SJCRH30 (cell line): ENCODE data around the gene GLIS1. TPM values are rescaled to one million over a fixed set of nuclear protein-coding genes. Genes with fewer than 3 reads are reported as not detected.

Experiments used
- DNase-seq, 2 experiments: peaks; one replicate each; pipeline ENCODE4 v3.0.0-alpha.2; 2015 to 2020
- H3K27ac ChIP-seq: fragments of 250-450 bp; sonication (Bioruptor Pico); 2 replicates; pipeline ENCODE4 v1.5.1; 2020; ENCODE audit warnings: mild to moderate bottlenecking, moderate library complexity
- H3K27me3 ChIP-seq: fragments of 250-450 bp; sonication (Bioruptor Pico); 2 replicates; pipeline ENCODE4 v1.5.1; 2020; ENCODE audit warnings: mild to moderate bottlenecking, moderate library complexity
- H3K36me3 ChIP-seq: fragments of 250-450 bp; sonication (Bioruptor Pico); 2 replicates; pipeline ENCODE4 v1.5.1; 2020; ENCODE audit warnings: mild to moderate bottlenecking, moderate library complexity
- H3K4me1 ChIP-seq: fragments of 250-450 bp; sonication (Bioruptor Pico); 2 replicates; pipeline ENCODE4 v1.5.1; 2020; ENCODE audit warnings: mild to moderate bottlenecking, moderate library complexity
- H3K4me3 ChIP-seq: fragments of 250-450 bp; sonication (Bioruptor Pico); 2 replicates; pipeline ENCODE4 v1.5.1; 2020; ENCODE audit warnings: mild to moderate bottlenecking, moderate library complexity
- H3K9me3 ChIP-seq: fragments of 250-450 bp; sonication (Bioruptor Pico); replicated peaks from 2 replicates; pipeline ENCODE4 v1.5.1; 2020; ENCODE audit warnings: mild to moderate bottlenecking, moderate library complexity
- total RNA-seq: library from RNA; depleted of rRNA; stranded (reverse); fragments of >200 nt; shearing (Covaris generic); gene quantifications from 2 replicates; pipeline ENCODE4 v1.2.3, GENCODE V29; 2014

Gene GLIS1
- total RNA-seq, 1 experiment from 2014 or later, result not detected

GRCh38 chr1:53731779-53732305 is 7.1 kb downstream of the GLIS1 start:
- Histone ChIP-seq H3K27me3 (peaks cover 9% of the 10 kb centered on the region; the same call in 1 of the 2 replicates), H3K4me1 (peaks cover 11% of the 10 kb centered on the region), H3K36me3 (no peaks in the 10 kb centered on the region), H3K4me3 (no peak overlapping the region), H3K9me3 (no peaks in the 10 kb centered on the region), H3K27ac (no peak overlapping the region)
- DNase-seq, result no peak

- H3K9me3 ChIP-seq, result no peaks in the 10 kb centered on the region
- H3K4me1 ChIP-seq, result peaks cover 11% of the 10 kb centered on the region
- no peak overlapping the region for H3K4me3 ChIP-seq
- H3K27me3 ChIP-seq, result peaks cover 9% of the 10 kb centered on the region; the same call in 1 of the 2 replicates
- H3K27ac ChIP-seq, result no peak overlapping the region
- no peak for DNase-seq
- H3K36me3 ChIP-seq, result no peaks in the 10 kb centered on the region
Observed at GRCh38 chr1:53731043-53731600, 7.8 kb downstream of the GLIS1 start.

- Histone ChIP-seq H3K36me3 (no peaks in the 10 kb centered on the region), H3K4me3 (no peak overlapping the region), H3K4me1 (peaks cover 11% of the 10 kb centered on the region), H3K27ac (no peak overlapping the region), H3K9me3 (no peaks in the 10 kb centered on the region), H3K27me3 (peaks cover 11% of the 10 kb centered on the region)
- no peak for DNase-seq
Observed at GRCh38 chr1:53730224-53730865, 8.6 kb downstream of the GLIS1 start.

- H3K4me1 ChIP-seq, result peaks cover 5% of the 10 kb centered on the region
- H3K9me3 ChIP-seq, result no peaks in the 10 kb centered on the region
- DNase-seq, result no peak
- H3K36me3 ChIP-seq, result no peaks in the 10 kb centered on the region
- H3K4me3 ChIP-seq, result no peak overlapping the region
- peaks cover 14% of the 10 kb centered on the region for H3K27me3 ChIP-seq
- no peak overlapping the region for H3K27ac ChIP-seq
Observed at GRCh38 chr1:53729456-53730223, 9.3 kb downstream of the GLIS1 start.

GRCh38 chr1:53728702-53729455 is 10.1 kb downstream of the GLIS1 start:
- H3K4me1 ChIP-seq, result no peaks in the 10 kb centered on the region
- peaks cover 14% of the 10 kb centered on the region for H3K27me3 ChIP-seq
- H3K36me3 ChIP-seq, result no peaks in the 10 kb centered on the region
- no peak for DNase-seq
- no peak overlapping the region for H3K27ac ChIP-seq
- H3K9me3 ChIP-seq, result no peaks in the 10 kb centered on the region
- H3K4me3 ChIP-seq, result no peak overlapping the region

GRCh38 chr1:53728196-53728595 is 10.8 kb downstream of the GLIS1 start:
- H3K27me3 ChIP-seq, result peaks cover 14% of the 10 kb centered on the region
- no peak overlapping the region for H3K4me3 ChIP-seq
- no peak overlapping the region for H3K27ac ChIP-seq
- DNase-seq, result no peak
- no peaks in the 10 kb centered on the region for H3K4me1 ChIP-seq
- no peaks in the 10 kb centered on the region for H3K36me3 ChIP-seq
- no peaks in the 10 kb centered on the region for H3K9me3 ChIP-seq

- no peak for DNase-seq
- no peaks in the 10 kb centered on the region for H3K9me3 ChIP-seq
- H3K36me3 ChIP-seq, result no peaks in the 10 kb centered on the region
- H3K4me3 ChIP-seq, result no peak overlapping the region
- no peak overlapping the region for H3K27ac ChIP-seq
- no peaks in the 10 kb centered on the region for H3K4me1 ChIP-seq
- peaks cover 14% of the 10 kb centered on the region for H3K27me3 ChIP-seq
Observed at GRCh38 chr1:53727461-53728092, 11.4 kb downstream of the GLIS1 start.

- no peaks in the 10 kb centered on the region for H3K4me1 ChIP-seq
- no peak for DNase-seq
- H3K4me3 ChIP-seq, result no peak overlapping the region
- H3K36me3 ChIP-seq, result no peaks in the 10 kb centered on the region
- H3K27ac ChIP-seq, result no peak overlapping the region
- H3K27me3 ChIP-seq, result peaks cover 7% of the 10 kb centered on the region
- H3K9me3 ChIP-seq, result no peaks in the 10 kb centered on the region
Observed at GRCh38 chr1:53726009-53726600, 12.9 kb downstream of the GLIS1 start.

GRCh38 chr1:53725238-53725689 is 13.7 kb downstream of the GLIS1 start:
- peaks cover 7% of the 10 kb centered on the region for H3K27me3 ChIP-seq
- H3K4me1 ChIP-seq, result no peaks in the 10 kb centered on the region
- no peaks in the 10 kb centered on the region for H3K36me3 ChIP-seq
- H3K9me3 ChIP-seq, result no peaks in the 10 kb centered on the region
- no peak overlapping the region for H3K4me3 ChIP-seq
- DNase-seq, result no peak
- no peak overlapping the region for H3K27ac ChIP-seq

- Histone ChIP-seq H3K27me3 (peaks cover 5% of the 10 kb centered on the region; the same call in 1 of the 2 replicates), H3K9me3 (no peaks in the 10 kb centered on the region), H3K27ac (no peak overlapping the region), H3K4me1 (no peaks in the 10 kb centered on the region), H3K36me3 (no peaks in the 10 kb centered on the region), H3K4me3 (no peak overlapping the region)
- no peak for DNase-seq
Observed at GRCh38 chr1:53722025-53722424, 16.9 kb downstream of the GLIS1 start.

GRCh38 chr1:53721088-53721487 is 17.9 kb downstream of the GLIS1 start:
- no peak overlapping the region for H3K4me3 ChIP-seq
- H3K27ac ChIP-seq, result no peak overlapping the region
- H3K4me1 ChIP-seq, result no peaks in the 10 kb centered on the region
- H3K9me3 ChIP-seq, result no peaks in the 10 kb centered on the region
- no peak for DNase-seq
- no peaks in the 10 kb centered on the region for H3K36me3 ChIP-seq
- peaks cover 5% of the 10 kb centered on the region; the same call in 1 of the 2 replicates for H3K27me3 ChIP-seq

- Histone ChIP-seq H3K27ac (no peak overlapping the region), H3K9me3 (no peaks in the 10 kb centered on the region), H3K4me1 (no peaks in the 10 kb centered on the region), H3K36me3 (no peaks in the 10 kb centered on the region), H3K4me3 (no peak overlapping the region), H3K27me3 (no peaks in the 10 kb centered on the region)
- no peak for DNase-seq
Observed at GRCh38 chr1:53719469-53719868, 19.5 kb downstream of the GLIS1 start.

GRCh38 chr1:53718443-53718842 is 20.5 kb downstream of the GLIS1 start:
- DNase-seq, result no peak
- Histone ChIP-seq H3K4me1 (no peaks in the 10 kb centered on the region), H3K27ac (no peak overlapping the region), H3K36me3 (no peaks in the 10 kb centered on the region), H3K4me3 (no peak overlapping the region), H3K9me3 (no peaks in the 10 kb centered on the region), H3K27me3 (no peaks in the 10 kb centered on the region)
